Small intestine (tissue), 7 donors: Measurements from ENCODE around the gene PRCD. TPM values are rescaled to one million over a fixed set of nuclear protein-coding genes. Genes with fewer than 3 reads are reported as not detected.
A peak's percentile ranks its signal among the peaks of the same experiment; 100 is the strongest.
"Not testable (repeated sequence)": the region's sequence is repeated elsewhere in the genome, so short reads cannot be mapped to it uniquely, and the experiment has no call there.

Source experiments
- DNase-seq, 2 donors: peaks; one replicate each; pipeline versions ENCODE4 v3.0.0 to v3.0.0-alpha.2; 2013
- FAIRE-seq: peaks from 2 replicates; lab custom pipeline; 2012; peaks lifted over from hg19 to GRCh38; lab: Jason Lieb, UNC
- H3K27ac ChIP-seq, 3 donors: one replicate each; pipeline ENCODE4 v1.5.1; 2013; ENCODE audit warnings: low read length in 2 of 3, mild to moderate bottlenecking in 2 of 3, control low read depth in 1 of 3, inconsistent platforms in 1 of 3, low read depth in 1 of 3, moderate library complexity in 1 of 3
- H3K27me3 ChIP-seq, 3 donors: one replicate each; pipeline ENCODE4 v1.6.1; 2013; ENCODE audit warnings: low read length in 3 of 3, inconsistent platforms in 1 of 3; ENCODE audit not compliant: control insufficient read depth in 3 of 3, insufficient read depth in 3 of 3
- H3K36me3 ChIP-seq, 3 donors: one replicate each; pipeline ENCODE4 v1.6.1; 2013; ENCODE audit warnings: low read length in 3 of 3, inconsistent platforms in 1 of 3, low read depth in 1 of 3, mild to moderate bottlenecking in 1 of 3, moderate library complexity in 1 of 3; ENCODE audit not compliant: control insufficient read depth in 3 of 3, insufficient read depth in 2 of 3
- H3K4me1 ChIP-seq, 3 donors: one replicate each; pipeline ENCODE4 v1.6.1; 2013; ENCODE audit warnings: low read length in 2 of 3, inconsistent platforms in 1 of 3, low read depth in 1 of 3, mild to moderate bottlenecking in 1 of 3, moderate library complexity in 1 of 3; ENCODE audit not compliant: control insufficient read depth in 3 of 3, insufficient read depth in 2 of 3
- H3K4me3 ChIP-seq, 3 donors: one replicate each; pipeline ENCODE4 v1.5.1; 2013; ENCODE audit warnings: low read length in 3 of 3, control low read depth in 1 of 3, inconsistent platforms in 1 of 3, low read depth in 1 of 3, mild to moderate bottlenecking in 1 of 3, moderate library complexity in 1 of 3
- H3K9me3 ChIP-seq, 2 donors: one replicate each; pipeline ENCODE4 v1.6.1; 2013; ENCODE audit warnings: low read depth in 1 of 2, low read length in 1 of 2; ENCODE audit not compliant: control insufficient read depth in 2 of 2, insufficient read depth in 1 of 2
- WGBS, 3 donors: extraction: QIAGEN DNeasy Blood & Tissue Kit; methylation state at CpG; one replicate each; pipeline ENCODE4 v1.1.7; 2013; 5-methylcytosine and 5-hydroxymethylcytosine counted together
- polyA plus RNA-seq, 4 donors: library from polyadenylated mRNA; stranded (reverse) in 3 of 4; unstranded in 1 of 4; fragments of 200-250 nt in 3 of 4; fragments of 120-200 nt in 1 of 4; gene quantifications; one replicate each; pipeline versions ENCODE4 v1.2.1 to v1.2.3, GENCODE V29; 2013
- donor health status: healthy with polysubstance abuse.
- donor health status: control.
- donor health status: control.
- donor health status: Bipolar disorder and iron deficiency.
- donor health status: healthy.

The PRCD gene
- polyA plus RNA-seq, 4 donors, result 1.6 to 3.4 (median 2.2) TPM; not detected in 1

DNA sequence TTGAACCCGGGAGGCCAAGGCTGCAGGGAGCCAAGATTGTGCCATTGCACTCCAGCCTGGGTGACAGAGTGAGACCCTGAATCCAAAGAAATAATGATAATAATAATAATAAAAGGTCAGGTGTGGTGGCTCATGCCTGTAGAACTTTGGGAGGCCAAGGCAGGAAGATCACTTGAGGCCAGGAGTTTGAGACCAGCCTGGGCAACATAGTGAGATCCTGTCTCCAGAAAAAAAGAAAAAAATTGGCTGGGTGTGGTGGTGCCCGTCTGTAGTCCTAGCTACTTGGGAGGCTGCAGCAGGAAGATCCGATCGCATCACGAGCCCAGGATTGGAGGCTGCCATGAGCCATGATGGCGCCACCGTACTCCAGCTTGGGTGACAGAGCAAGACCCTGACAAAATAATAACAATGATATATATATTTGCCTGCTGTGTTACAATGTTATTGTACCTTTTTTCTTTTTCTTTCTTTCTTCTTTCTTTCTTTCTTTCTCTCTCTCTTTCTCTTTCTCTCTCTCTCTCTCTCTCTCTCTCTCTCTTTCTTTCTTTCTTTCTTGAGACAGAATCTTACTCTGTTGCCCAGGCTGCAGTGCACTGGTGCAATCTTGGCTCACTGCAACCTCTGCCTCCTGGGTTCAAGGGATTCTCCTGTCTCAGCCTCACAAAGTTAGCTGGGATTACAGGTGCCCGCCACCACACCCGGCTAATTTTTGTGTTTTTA lies 6.0 kb upstream of the PRCD start:
- not testable (repeated sequence) for H3K4me3 ChIP-seq, H3K27ac ChIP-seq, H3K9me3 ChIP-seq, DNase-seq, FAIRE-seq
- H3K27me3 ChIP-seq, result peaks cover 0 to 22% (median 0%) of the 10 kb centered on the region in 3 donors
- 89 to 90% (median 89%) methylated on average over 9 of the region's 9 CpGs for WGBS, 3 donors
- H3K4me1 ChIP-seq, result peaks cover 0 to 22% (median 4%) of the 10 kb centered on the region in 3 donors
- H3K36me3 ChIP-seq, result peaks cover 0 to 18% (median 0%) of the 10 kb centered on the region in 3 donors

DNA sequence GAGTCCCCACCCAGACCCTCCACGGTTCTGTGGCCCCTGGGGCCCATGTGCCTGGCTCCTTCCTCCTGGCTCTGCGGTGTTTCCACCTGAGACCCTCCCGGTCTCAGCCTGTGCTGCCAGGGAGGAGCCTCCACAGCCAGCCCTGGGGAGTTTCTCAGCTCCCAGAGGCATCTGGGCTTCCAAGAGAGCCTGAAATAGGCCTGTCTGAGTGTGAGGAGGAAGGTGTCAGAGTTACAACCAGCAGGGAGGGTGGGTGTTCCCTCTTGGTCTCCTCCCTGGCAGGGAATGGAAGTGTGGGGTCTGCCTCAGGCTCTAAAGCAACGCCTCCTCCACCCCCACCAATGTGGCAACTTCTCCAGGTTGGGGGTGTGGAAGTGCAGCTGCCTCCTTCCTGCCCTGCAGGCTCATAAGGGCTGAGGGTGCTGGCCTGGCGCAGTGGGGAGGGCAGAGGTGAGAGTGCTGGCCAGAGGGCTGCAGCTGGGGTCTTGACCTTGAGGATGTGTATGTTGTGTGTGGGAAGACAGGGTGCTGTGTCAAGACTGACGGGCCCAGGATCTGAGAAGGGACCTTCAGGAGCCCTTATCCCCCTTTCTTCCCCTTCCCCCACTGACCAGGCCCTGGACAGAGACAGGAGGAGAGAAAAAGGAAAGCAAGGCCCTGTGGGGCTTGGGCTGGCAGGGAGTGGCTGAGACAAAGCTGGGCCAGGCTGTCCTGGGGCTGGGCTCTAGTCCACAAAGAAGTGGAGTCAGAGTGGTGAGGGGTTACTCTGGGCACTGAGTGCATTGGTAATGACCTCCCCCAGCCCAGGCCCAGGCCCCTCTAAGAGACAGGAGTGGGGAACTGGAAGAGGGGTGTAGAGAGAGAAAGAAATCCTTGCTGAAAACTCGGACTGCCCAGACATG lies 4.8 kb upstream of the PRCD start:
- 71 to 81% (median 80%) methylated on average over 7 of the region's 7 CpGs for WGBS, 3 donors
- H3K4me3 ChIP-seq, result no peak overlapping the region
- peaks cover 0 to 33% (median 0%) of the 10 kb centered on the region in 3 donors for H3K27me3 ChIP-seq
- no peaks in the 10 kb centered on the region for H3K9me3 ChIP-seq
- peaks cover 0 to 10% (median 4%) of the 10 kb centered on the region in 3 donors for H3K4me1 ChIP-seq
- FAIRE-seq, result no peak
- peak overlapping the region in 1 of 3 donors; percentile 56 for H3K27ac ChIP-seq
- DNase-seq, result no peak
- peaks cover 0 to 18% (median 0%) of the 10 kb centered on the region in 3 donors for H3K36me3 ChIP-seq

DNA sequence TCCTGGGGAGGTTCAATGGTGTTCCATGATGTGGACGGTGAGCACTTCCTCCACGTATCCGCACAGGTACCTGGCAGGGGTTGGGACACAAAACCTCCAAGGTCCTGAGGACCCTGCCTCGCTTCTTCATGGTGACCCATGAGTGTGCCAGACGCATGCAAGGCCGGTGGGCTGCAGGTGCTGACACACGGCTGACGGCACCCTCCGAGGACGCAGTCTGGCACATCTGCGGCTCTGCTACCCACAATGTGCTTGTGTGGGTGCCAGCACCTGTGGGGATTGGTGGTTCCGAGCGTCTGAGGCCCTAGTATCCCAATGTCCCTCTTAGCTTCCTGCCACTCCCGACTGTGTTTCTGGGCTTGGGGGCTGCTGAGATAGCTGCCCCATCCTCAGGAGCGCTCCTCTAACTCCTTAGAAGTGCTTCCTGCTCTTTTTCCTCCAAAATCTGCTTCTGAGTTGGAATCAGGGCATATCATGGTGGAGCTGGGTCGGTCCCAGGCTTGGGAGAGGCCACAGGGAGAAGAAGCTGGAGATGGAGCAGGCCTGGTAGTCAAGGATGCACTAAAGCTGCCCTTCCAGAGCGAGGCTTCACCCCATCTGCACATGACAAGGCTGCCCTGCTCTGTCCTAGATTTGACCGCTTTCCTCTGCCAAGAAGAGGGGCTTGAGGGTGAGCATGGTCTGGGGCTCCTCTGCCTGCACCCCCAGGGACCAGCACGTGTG lies 3.9 kb upstream of the PRCD start:
- Histone ChIP-seq H3K4me1 (peaks cover 0 to 8% (median 3%) of the 10 kb centered on the region in 3 donors), H3K9me3 (no peaks in the 10 kb centered on the region), H3K36me3 (peaks cover 0 to 11% (median 0%) of the 10 kb centered on the region in 3 donors), H3K27ac (peak overlapping the region in 1 of 3 donors; percentile 56), H3K27me3 (peaks cover 0 to 38% (median 0%) of the 10 kb centered on the region in 3 donors), H3K4me3 (peak overlapping the region in 1 of 3 donors; percentile 35)
- DNase-seq, result no peak
- no peak for FAIRE-seq
- 76 to 88% (median 86%) methylated on average over 19 of the region's 19 CpGs for WGBS, 3 donors

DNA sequence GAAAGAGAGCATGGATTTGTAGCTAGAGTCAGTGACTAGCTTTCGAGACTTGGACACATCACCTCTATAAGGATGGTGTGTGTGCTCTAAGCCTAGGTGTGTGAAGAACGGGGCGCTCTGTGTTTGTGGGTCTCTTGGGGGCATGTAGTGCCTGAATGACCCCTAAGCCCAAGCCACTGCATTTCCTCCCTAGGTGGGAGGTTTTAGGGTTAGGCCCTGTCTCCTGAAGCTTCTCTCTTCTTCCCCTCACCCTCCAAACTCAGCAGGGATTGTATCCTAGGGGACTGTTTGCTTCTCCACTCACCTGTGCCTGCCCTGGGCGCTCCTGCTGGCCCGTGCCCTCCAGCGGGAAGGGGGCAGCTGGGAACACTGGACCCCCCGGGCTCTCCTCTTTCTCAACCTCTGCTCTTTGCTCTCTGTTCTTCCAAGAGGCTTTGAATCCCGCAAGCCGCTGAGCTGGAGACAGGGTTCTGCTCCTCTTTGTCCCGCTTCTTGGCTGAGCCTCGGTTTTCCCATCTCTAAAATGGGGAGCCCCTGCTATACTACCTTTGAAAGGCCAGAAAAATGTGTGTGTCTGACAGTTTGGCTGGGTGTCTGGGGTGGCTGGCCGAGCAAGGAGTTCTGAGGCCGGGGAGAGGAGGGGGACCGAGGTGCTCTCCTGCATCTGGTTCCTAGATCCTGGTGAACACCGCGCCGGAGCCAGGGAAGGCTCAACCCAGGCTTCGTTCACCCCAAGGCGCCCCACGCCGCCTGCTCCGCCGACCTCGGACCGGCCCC lies 3.1 kb upstream of the PRCD start:
- no peak for DNase-seq
- 50 to 75% (median 60%) methylated on average over 17 to 25 of the region's 25 CpGs for WGBS, 3 donors

DNA sequence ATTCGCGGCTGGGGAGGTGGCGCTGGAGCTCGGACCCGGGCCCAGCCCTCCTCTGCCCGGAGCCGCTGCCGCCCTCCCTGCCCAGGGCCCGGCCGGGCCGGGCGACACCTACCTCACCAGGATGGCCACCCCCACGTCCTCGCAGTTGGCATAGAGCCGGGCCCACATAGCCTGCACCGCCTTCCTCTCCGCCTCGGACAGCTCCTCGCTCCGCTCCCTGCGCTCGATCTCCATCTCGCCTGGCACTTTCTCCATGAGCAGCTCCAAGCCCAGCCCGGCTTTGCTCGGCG lies 2.6 kb upstream of the PRCD start:
- peak overlapping the region; percentile 17 to 35 (median 21) for H3K4me3 ChIP-seq
- no peak for FAIRE-seq
- peak in 1 of 2 donors; percentile 32 for DNase-seq
- 12 to 13% (median 12%) methylated on average over 20 to 26 of the region's 26 CpGs for WGBS, 3 donors
- peak overlapping the region in 1 of 3 donors; percentile 68 for H3K27ac ChIP-seq
- no peaks in the 10 kb centered on the region for H3K9me3 ChIP-seq
- peaks cover 0 to 38% (median 0%) of the 10 kb centered on the region in 3 donors for H3K27me3 ChIP-seq
- peaks cover 0 to 5% (median 0%) of the 10 kb centered on the region in 3 donors for H3K36me3 ChIP-seq
- peaks cover 0 to 8% (median 0%) of the 10 kb centered on the region in 3 donors for H3K4me1 ChIP-seq

More for the DNA sequence above, 3.1 kb upstream of the PRCD start:
- Histone ChIP-seq H3K27me3 (peaks cover 0 to 38% (median 0%) of the 10 kb centered on the region in 3 donors), H3K9me3 (no peaks in the 10 kb centered on the region), H3K4me3 (peak overlapping the region in 2 of 3 donors; percentile 17 to 35), H3K27ac (peak overlapping the region in 1 of 3 donors; percentile 68), H3K4me1 (peaks cover 0 to 8% (median 0%) of the 10 kb centered on the region in 3 donors), H3K36me3 (peaks cover 0 to 5% (median 0%) of the 10 kb centered on the region in 3 donors)
- FAIRE-seq, result no peak

DNA sequence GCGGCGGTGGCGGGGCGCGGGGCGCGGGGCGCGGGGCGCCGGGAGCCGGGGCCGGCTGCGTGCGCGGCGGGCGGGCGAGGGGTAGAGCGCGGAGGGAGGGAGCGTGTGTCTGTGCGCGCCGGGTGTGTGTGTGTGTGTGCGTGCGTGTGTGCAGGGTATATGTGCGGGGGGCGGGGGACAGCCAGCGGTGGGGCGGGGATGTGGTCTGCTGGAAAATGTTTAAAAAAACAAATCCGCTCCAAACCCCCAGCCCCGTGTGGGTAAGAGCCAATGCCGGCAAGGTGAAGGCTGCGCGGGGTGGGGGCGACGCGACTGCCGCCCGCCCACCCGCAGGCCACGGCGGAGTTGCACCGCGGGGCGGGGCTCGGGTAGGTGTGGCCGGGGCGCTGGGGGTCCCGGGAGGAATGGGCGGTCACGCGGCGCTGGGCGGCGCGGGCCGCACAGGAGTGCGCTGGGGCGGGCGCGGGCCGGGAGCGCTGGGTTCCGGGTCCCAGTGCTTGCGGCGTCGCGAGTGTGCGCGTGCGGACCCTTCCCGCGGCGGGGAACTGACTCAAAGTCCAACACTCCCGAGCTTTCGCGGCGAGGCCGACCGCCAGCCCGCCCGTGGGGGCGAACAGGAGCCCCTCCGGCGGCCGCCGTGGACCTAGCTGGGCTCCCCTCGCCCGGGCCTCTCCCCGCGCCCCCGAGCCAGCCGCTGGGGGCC lies 2.1 kb upstream of the PRCD start, which contains the start of gene CYGB:
Gene CYGB (minus strand): TSS at position 132 of the 703 bp plus-strand sequence. CDS start 167 bp downstream, outside the sequence.
- FAIRE-seq (no peak), DNase-seq (peak in 1 of 2 donors; percentile 34)
- H3K27me3 ChIP-seq, result peaks cover 0 to 39% (median 0%) of the 10 kb centered on the region in 3 donors
- peaks cover 0 to 8% (median 0%) of the 10 kb centered on the region in 3 donors for H3K4me1 ChIP-seq
- H3K27ac ChIP-seq, result peak within 1 kb of the TSS in 1 of 3 donors; percentile 68
- peak within 1 kb of the TSS; percentile 17 to 35 (median 21) for H3K4me3 ChIP-seq
- WGBS, 3 donors, result 1 to 3% (median 2%) methylated on average over 46 to 95 of the region's 95 CpGs
- H3K9me3 ChIP-seq, result no peaks in the 10 kb centered on the region
- peaks cover 0 to 5% (median 0%) of the 10 kb centered on the region in 3 donors for H3K36me3 ChIP-seq
